Stimulated activated CD4-positive, alpha-beta T cell treated with anti-CD3 and anti-CD28 coated beads, Interleukin-12 subunit alpha, Interleukin-12 subunit beta, amount 100 ng/mL, for 4 hours (primary cell): ENCODE results near the gene FRRS1.

Experiments used
- DNase-seq: peaks from one replicate; pipeline ENCODE4 v3.0.0-alpha.2; 2020

Gene FRRS1

DNA sequence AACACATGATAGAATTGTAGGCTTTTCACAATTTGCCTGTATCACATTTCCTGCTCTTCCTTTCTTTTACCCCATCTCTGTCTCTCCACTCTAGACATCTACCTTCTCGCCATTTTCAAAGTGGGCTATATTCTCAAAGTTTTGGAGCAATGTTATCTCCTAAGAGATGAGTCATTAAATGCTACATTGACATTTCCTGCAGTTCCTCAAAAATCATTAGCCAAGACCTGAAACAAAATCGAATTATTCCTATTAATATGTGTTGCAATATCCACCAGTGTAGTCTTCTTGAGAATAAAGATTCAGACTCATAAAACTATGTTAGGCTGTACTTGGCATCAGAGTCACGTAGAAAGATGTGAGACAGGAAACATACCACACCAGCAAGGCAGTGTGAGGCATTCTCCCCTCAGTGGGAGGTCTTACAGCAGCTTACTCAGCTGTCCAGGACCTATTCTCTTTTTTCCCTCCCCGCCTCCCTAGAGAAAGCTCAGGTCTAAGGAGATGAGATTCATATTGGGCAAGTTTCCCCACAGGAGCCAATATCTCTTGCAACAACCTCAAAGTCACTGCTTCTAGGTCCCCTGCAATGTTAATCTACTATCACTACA, 38.8 kb downstream of the FRRS1 start:
- no peak for DNase-seq

DNA sequence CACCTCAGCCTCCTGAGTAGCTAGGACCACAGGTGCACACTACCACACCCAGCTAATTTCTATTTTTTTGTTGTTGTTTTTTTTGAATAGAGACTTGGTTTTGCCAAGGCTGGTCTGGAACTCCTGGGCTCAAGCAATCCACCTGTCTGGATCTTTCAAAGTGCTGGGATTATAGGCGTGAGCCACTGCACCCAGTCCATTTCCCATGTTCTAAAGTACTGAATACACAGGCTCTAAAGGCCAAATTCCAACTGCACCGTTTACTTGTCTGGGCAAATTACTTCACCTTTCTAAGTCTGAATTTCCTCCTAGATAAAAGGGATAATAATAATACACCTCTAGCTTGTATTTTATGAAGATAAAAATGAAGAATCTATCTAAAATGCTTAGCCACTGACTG, 39.6 kb downstream of the FRRS1 start:
- DNase-seq = no peak

DNA sequence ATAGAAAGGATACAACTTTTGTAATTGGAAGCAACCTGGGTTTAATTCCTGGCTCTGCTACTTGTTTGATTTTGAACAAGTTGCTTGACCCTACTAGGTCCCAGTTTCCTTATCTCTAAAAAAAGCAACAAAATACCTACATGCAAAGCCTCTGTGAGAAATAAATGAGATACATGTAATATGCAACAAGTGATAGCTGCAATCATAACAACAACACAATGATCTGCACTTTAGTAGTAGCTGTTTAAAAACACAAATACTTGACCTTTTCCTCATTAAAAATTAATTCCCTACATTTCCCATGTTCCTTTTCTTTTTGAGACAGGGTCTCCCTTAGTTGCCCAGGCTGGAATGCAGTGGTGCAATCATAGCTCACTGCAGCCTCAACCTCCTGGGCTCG, 40.0 kb downstream of the FRRS1 start:
- DNase-seq = no peak

DNA sequence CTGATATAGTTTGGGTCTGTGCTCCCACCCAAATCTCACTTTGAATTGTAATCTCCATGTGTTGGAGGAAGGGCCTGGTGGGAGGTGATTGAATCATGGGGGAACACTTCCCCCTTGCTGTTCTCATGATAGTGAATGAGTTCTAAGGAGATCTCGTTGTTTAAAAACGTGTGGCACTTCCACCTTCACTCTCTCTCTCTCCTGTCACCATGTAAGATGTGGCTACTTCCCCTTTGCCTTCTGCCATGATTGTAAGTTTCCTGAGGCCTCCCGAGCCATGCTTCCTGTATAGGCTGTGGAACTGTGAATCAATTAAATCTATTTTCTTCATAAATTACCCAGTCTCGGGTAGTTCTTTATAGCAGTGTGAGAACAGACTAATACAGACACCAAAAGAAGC, 40.4 kb downstream of the FRRS1 start:
- DNase-seq = no peak

DNA sequence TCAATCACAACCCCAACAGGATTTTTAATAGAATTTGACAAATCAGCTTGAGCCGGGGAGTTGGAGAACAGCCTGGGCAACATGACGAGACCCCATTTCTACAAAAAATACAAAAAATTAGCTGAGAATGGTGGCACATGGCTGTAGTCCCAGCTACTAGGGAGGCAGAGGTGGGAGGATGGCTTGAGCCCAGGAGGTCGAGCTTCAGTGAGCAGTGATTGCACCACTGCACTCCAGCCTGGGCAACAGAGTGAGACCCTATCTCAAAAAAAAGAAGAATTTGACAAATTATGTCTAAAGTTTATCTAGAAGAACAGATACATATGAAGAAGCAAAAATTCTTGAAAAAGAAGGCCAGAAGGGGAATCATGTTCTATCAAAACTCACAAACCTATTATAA, 43.2 kb downstream of the FRRS1 start:
- DNase-seq = no peak

DNA sequence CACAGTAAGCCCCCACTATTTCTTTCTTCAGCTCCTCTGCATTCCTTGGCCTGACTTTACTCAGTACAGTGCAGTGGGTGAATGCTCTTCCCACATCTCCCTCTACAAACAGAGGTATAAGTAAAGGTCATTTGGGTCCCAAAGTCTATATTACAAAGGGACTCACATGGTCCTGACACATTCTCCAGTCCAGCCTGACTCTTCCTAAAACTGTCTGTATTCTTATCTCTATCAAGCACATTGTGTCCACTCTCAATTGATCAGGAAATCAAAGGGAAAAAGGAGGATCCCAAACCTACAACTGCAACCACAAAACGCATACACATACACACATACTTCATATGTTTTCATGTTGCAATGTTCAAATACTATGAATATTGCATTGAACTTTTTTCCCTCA, 49.4 kb downstream of the FRRS1 start:
- no peak for DNase-seq

DNA sequence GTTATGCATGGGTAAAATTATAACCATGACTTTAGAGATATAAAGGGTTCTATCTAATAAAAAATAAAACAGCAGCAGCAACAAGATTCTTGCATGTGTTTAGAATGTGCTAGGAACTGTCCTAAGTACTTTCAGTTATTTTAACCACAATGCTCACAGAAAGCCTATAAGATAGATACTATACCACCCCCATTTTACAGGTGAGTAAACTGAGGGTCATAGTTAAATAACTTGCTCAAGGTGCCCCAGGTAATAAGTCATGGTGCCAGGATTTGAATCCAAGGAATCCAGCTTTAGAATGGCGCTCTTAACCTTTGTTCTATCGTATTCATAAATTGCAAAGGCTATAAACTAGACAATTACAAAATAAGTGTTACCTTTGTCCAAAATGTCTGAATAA, 53.4 kb downstream of the FRRS1 start:
- no peak for DNase-seq

DNA sequence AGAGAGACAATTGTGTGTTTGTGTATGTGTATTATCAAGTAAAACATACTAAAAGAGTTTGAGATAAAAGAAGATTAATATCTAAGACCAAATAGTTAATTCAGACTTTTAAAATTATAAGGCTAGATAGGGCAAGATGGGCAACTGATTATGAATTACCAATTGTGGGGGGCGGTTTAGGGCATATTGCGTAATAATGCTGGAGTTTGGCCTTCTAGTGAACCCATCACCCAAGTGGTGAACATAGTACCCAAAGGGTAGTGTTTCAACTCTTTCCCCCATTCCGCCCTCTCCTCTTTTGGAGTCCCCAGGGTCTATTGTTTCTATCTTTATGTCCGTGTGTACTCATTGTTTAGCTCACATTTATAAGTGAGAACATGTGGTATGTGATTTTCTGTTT, 55.4 kb downstream of the FRRS1 start:
- DNase-seq = no peak

DNA sequence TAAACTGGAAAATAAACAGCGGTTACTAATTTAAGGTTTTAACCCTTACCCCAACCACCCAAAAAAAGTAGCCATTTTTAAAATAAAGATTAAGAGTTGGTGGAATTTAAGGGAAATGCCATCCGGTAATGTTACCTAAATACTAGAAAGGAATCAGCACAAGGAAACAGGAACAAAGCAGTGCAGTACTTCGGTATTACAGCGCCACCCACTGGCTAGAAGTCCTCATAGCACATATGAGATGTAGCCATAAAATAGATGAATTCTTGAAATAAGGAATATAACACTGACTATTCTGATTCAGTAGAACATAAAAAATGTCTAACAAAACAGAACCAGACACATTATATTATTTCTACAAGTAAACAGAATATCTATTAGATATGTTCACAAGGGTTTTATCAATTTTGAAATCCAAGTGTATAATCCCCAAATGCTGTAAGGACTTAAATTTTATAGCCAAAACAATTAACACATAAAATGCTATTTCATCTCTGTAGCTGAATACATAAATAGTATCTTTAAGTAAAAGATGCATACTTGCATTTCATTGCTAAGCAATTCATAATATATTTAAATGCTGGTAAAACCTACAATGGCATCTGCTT, 58.8 kb downstream of the FRRS1 start:
- DNase-seq = peak; percentile 36

DNA sequence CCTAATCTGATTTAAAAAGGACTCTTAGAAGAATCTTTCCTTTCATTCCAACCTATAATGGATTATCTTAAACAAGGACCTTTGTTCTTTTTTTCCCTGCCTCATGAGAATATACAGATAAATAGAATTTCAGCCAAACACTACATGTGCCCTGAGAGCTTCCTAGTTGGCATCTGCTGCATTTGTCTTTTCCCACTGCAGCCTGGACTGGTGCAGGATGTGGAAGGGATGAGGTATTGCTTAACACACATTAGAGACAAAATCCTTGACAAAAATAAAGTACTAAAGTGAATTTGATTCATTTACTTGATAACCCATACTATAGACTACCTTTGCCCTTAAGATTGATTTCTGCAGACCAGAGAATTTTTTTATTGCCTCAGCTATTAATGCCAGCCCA, 61.0 kb downstream of the FRRS1 start:
- no peak for DNase-seq

DNA sequence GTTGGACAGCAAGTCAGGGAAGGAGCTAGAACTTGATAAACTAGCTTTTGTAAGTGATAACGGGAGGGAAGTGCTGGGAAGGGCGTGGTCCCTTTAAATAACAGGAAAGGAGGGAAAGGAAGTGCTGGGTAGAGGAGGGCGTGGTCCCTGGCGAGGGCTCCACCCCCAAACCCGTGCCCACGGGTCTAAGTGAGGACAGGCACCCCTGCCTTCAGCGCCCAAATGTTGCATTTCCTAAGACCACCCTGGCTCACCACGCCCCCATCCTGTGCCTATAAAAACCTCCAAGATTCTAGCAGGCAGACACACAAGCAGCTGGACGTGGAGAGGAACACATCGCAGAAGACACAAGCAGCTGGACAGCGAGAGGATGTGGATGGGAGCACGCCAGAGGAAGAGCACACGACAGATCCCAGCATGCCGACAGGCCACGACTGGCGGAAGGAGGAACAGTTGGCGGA, 62.0 kb downstream of the FRRS1 start:
- no peak for DNase-seq

DNA sequence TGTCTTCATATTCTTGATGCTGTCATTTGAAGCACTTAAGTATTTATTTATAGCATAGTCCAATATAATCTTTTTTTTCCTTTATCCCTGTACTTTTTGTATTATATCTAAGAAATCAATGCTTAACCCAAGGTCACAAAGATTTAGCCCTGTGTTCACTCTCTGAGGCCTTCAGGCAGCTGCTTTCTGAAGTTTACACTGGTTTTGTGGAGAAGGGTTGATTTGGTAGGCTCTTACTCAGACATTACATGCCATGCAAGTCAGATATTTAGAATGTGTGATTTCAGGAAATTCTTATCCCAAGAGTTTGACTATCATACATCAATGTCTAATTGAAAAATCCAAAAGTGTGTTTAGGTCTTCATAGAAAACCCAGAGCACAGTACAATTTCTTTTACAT, 64.2 kb downstream of the FRRS1 start:
- DNase-seq = no peak

DNA sequence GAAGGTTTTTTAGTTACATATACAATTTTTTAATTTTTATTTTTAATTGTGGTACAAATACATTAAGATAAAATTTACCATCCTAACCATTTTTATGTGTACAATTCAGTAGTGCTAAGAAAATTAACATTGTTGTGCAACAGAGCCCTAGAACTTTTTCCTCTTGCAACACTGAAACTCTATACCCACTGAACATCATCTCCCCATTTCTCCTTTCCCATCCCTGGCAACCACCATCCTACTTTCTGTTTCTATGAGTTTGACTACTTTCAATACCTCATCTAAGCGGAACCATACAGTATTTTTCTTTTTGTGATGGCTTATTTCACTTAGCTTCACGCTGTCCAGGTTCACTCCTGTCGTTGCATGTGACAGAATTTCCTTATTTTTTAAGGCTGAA, 66.4 kb downstream of the FRRS1 start:
- DNase-seq = no peak

DNA sequence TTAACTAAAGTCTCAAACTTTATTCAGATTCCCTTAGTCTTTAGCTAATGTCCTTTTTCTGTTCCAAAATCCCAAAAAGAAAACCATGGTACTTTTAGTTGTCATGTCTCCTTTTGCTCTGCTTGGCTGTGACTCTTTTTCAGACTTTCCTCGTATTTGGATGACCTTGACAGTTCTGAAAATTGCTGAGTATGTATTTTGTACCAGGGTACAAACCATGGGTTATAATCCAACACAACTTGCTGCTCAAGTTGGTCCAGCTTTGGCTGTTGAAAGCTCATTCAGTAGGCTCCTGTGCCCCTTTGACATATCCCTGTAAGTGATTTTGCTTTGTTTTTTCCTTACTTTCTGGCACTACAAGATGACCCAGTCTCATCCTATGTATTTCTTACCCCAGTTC, 68.9 kb downstream of the FRRS1 start:
- no peak for DNase-seq

DNA sequence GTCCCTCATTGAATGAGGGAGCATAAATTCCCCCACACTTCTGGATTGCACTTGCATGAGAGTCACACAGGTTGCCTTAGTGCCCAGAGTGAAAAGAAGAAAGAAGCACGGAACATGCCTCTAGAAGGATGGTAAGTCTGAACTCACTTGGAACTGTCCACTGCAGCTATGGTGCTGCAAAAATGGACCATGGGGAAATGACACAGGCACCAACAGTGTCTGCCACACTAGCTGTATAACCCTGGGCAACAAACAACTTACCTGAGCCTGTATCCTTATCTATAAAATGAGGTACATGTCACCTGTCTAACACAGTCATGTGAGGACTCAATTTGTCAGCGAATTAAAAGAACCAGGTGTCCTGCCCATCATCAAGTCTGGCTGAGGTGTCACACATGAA, 69.8 kb downstream of the FRRS1 start:
- DNase-seq = no peak

DNA sequence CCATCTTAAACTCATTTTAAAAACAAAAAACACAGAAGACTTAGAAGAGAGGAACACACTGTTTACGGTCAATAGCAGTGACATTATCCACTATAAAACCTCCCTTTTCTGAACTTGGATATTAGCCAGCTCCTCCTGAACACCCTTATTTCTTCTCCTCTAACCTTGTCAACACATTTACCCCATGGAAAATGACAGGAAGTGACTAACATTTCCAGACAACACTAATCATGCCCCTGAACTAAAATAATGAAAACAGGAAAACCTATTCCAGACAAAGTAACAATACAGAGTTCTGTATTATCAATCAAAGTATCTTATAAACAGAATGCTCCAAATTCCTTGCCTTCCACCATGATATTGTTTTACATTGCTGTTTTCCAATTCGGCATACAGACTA, 75.3 kb downstream of the FRRS1 start:
- no peak for DNase-seq

DNA sequence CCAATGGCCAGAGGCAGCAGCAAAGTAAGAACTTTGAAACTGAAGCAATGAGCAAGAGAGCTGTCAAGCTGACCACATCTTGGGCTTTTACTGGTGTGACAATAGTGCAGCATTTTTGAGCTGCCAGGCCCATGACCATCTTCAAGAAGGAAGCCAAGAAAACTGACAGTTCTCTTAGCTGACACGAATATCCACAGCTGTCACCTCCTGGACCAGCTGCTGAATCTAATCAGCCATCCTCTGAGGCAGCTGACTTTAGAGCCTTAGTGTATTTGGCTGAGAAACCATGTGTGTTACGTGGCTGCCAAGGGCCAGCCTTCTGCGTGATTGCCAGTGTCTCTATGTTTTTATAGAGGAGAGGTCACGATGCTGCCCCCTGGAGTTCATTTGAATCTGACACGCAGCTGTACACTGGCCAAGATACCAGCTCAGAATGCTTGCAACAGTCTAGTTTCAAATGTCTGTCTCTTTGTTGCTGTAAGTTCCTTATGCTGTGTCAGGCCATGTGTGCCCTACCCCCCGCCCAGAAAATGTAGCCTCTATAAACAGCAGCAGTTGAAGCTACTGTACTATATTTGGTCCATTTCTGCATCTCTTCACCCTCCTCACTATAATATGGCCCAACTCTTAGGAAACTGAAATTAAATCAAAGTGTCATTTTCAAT, 80.8 kb downstream of the FRRS1 start:
- peak; percentile 10 for DNase-seq

DNA sequence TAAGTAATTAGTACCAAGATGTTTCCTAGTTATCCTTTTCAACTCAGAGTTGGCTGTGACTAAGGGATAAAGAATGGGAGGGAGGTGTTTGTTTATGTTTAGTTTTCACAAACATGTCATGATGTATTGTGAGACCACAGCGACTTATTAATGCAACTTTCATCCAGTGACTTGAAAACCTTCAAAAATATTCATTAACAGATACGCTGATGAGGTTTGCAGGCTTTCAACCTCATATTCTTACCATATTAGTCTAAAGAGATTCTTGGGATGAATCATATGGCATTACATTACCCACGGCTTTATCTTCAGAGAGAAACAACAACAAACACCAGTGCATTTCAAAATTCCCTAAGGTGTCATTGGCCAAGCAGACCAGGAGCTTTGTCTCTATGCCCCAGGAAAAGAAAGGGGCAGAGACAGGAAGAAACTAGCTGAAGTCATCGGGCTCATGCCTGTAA, 84.1 kb downstream of the FRRS1 start:
- DNase-seq = no peak

DNA sequence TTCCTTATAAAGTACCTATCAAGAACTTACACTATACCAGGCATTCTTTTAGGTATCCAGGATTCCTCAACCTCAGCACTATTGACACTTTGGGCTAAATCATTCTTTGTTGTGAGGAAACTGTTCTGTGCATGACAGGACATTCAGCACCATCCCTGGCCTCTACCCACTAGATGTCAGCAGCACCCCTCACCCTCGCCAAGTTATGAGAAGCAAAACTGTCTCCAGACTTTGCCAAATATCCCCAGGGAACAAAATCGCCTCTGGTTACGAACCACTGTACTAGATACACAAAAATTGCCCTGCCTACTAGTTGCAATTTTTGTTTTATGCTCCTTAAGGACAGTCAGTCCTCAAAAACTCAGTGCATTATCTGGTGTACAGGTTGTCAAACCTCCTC, 84.9 kb downstream of the FRRS1 start:
- no peak for DNase-seq

DNA sequence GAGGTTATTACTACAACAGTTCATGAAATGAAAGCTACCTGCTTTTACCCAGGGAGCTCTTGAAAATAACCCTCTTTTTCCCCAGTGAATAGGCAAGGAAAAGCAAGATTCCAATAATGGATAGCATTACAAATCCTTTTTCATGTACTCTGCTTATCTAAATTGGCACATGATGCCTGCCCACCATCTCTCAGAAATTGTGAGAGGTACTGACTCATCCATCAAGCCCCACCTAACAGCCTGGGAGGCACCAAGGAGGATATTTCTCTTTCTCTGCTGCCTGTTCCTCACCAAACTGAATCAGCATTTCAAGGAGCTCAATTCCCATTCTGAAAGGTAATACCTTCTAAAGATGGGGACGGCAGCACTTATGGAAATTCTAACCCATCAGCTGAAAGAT, 86.2 kb downstream of the FRRS1 start:
- no peak for DNase-seq

DNA sequence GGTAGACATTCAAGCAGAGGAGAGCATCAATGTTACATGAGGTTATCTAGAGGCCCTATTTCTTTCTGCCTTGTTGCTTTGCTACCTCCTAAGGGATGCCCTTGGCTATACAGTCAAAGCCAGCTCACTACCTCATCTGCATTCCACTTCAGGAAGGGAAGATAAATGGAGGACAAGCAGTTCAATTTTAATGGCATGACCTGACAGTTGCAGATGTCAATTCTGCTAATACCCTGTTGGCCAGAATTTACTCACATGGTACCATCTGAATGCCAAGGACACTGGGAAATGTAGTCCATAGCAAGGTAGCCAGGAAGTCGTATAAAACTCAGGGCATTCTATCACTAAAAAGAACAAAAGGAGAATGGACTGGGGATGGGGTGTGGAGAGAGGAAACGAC, 89.0 kb downstream of the FRRS1 start:
- no peak for DNase-seq

DNA sequence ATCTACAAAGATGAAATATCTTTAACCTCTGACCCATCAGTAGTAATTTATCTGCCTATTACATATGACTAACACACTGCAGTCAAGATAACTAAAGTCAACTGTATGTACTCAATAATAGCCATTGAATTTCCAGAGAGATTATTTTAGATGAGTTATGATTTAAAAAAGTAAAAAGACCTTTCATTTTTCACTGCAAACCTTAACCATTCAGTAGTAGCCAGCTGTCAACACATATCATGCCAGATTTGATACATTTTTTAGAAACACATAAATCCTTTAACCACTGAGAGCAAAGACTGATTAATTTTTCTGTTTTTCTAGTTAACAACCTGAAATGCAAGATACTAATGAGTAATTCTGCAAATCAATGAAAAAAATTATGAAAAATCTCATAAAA, 89.6 kb downstream of the FRRS1 start:
- no peak for DNase-seq

DNA sequence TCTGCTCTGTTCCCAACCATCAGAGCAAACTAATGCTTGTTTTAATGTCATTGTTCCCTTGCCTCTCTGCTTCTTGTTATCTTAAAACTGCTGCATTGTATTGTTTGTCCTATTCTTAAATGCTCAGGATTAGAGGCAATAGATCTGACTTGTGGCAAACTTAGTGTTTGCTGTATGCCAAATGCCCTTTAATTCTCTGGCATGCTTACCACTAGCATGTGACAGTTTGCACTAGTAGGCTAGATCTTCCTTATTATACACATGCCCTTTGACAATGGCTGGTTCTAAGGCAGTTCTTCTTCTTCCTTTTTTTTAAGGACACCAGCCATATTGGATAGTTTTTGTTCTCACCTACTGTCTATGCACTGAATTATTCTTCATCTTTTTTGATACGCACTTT, 90.4 kb downstream of the FRRS1 start:
- DNase-seq = no peak

DNA sequence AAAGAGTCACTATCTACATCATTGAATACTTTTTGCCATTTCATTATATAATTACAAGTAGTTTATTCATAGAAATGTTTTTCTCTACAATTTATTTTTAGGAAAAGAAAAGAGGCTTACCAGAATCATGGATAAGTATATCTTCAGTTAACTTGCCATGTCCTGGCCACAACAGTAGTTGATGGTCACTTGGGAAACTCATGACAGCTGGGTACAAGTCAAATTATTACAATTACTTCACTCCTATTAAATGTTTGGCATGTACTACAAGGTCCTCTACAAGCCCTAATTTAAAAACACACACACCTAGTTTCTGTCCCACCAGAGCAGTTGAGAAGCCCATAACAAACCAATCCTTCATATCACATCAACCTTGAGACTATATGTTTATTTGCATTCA, 91.1 kb downstream of the FRRS1 start:
- no peak for DNase-seq
